WTC11 (cell line): ENCODE data around the gene MAMDC2.

Source experiments
- CBFB ChIP-seq: sonication (generic); formaldehyde crosslinking; IDR thresholded peaks from 2 replicates; pipeline ENCODE4 v1.8.1; 2022; ENCODE audit warnings: mild to moderate bottlenecking, low read depth, missing genetic modification reagents
- MYBL2 ChIP-seq: sonication (generic); formaldehyde crosslinking; IDR thresholded peaks from 2 replicates; pipeline ENCODE4 v1.8.1; 2023; ENCODE audit warnings: mild to moderate bottlenecking, moderate library complexity, missing genetic modification reagents
- NR3C1 ChIP-seq: sonication (generic); formaldehyde crosslinking; conservative IDR thresholded peaks from 2 replicates; pipeline ENCODE4 v1.8.1; 2023; ENCODE audit warnings: low read depth, mild to moderate bottlenecking, missing genetic modification reagents
- TP53 ChIP-seq: sonication (generic); formaldehyde crosslinking; IDR thresholded peaks from 2 replicates; pipeline ENCODE4 v1.8.1; 2023; ENCODE audit warnings: mild to moderate bottlenecking, missing genetic modification reagents
- TF ChIP-seq, protein P1 (sequence below): sonication (generic); formaldehyde crosslinking; IDR thresholded peaks from 2 replicates; pipeline ENCODE4 v1.8.0; 2022; ENCODE audit warnings: mild to moderate bottlenecking, missing genetic modification reagents
- TF ChIP-seq, protein P2 (sequence below): fragments of 200-600 bp; IDR thresholded peaks from 2 replicates; pipeline ENCODE4 v1.8.0; 2022; ENCODE audit warnings: antibody characterized with exemption
- TF ChIP-seq, protein P3 (sequence below): sonication (generic); formaldehyde crosslinking; IDR thresholded peaks from 2 replicates; pipeline ENCODE4 v1.8.1; 2023; ENCODE audit warnings: mild to moderate bottlenecking, moderate library complexity, missing genetic modification reagents
- TF ChIP-seq, protein P4 (sequence below): sonication (generic); formaldehyde crosslinking; IDR thresholded peaks from 2 replicates; pipeline ENCODE4 v1.8.0; 2022; ENCODE audit warnings: missing genetic modification reagents

DNA sequence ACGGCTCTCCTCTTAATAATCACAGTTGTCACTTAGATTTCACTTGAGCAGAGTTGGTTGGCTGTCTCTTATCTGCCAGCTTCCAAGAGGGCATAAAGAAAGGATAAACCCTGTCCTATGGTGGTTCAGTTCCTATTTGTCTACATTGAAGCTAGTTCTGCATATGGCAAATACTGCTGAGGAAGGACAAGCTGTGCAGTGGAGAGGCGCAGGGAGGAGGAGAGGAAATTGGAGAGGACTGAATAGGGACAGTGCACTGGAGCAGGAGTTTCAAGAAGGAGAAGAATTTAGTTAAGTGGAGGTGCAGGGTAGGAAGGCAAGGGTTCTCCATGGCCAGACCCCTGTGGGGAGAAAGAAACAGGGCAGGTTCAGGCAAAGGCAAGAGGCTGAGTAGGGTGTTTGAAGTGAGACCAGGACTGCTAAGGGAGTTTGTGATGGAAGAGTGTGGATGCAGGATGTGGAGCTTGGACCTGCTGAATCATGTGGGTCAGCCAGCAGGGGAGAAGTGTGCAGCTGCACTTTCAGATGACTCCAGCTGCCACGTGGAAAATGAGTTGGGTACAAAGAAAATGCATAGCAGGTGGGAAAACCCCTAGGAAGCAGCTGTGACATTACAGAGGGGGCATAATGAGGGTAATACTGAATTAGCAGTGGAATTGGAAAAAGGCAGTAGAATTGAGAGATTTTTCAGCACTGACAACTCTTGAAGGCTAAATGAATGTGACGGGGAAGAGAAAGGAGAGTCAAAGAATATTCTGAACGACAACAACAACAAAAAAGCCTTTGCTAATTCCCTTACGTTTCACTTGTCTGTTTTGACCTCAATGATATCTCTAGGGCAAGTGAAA lies 66.8 kb downstream of the MAMDC2 start:
- TF ChIP-seq, protein P1, sequence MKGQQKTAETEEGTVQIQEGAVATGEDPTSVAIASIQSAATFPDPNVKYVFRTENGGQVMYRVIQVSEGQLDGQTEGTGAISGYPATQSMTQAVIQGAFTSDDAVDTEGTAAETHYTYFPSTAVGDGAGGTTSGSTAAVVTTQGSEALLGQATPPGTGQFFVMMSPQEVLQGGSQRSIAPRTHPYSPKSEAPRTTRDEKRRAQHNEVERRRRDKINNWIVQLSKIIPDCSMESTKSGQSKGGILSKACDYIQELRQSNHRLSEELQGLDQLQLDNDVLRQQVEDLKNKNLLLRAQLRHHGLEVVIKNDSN (CRISPR knock-in tag): no peak
- TF ChIP-seq, protein P2, sequence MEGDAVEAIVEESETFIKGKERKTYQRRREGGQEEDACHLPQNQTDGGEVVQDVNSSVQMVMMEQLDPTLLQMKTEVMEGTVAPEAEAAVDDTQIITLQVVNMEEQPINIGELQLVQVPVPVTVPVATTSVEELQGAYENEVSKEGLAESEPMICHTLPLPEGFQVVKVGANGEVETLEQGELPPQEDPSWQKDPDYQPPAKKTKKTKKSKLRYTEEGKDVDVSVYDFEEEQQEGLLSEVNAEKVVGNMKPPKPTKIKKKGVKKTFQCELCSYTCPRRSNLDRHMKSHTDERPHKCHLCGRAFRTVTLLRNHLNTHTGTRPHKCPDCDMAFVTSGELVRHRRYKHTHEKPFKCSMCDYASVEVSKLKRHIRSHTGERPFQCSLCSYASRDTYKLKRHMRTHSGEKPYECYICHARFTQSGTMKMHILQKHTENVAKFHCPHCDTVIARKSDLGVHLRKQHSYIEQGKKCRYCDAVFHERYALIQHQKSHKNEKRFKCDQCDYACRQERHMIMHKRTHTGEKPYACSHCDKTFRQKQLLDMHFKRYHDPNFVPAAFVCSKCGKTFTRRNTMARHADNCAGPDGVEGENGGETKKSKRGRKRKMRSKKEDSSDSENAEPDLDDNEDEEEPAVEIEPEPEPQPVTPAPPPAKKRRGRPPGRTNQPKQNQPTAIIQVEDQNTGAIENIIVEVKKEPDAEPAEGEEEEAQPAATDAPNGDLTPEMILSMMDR: no peak
- TF ChIP-seq TP53 (CRISPR knock-in tag) (no peak), CBFB (CRISPR knock-in tag) (no peak), MYBL2 (CRISPR knock-in tag) (no peak), NR3C1 (CRISPR knock-in tag) (no peak)
- TF ChIP-seq, protein P3, sequence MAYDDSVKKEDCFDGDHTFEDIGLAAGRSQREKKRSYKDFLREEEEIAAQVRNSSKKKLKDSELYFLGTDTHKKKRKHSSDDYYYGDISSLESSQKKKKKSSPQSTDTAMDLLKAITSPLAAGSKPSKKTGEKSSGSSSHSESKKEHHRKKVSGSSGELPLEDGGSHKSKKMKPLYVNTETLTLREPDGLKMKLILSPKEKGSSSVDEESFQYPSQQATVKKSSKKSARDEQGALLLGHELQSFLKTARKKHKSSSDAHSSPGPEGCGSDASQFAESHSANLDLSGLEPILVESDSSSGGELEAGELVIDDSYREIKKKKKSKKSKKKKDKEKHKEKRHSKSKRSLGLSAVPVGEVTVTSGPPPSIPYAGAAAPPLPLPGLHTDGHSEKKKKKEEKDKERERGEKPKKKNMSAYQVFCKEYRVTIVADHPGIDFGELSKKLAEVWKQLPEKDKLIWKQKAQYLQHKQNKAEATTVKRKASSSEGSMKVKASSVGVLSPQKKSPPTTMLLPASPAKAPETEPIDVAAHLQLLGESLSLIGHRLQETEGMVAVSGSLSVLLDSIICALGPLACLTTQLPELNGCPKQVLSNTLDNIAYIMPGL (CRISPR knock-in tag): no peak
- TF ChIP-seq, protein P4, sequence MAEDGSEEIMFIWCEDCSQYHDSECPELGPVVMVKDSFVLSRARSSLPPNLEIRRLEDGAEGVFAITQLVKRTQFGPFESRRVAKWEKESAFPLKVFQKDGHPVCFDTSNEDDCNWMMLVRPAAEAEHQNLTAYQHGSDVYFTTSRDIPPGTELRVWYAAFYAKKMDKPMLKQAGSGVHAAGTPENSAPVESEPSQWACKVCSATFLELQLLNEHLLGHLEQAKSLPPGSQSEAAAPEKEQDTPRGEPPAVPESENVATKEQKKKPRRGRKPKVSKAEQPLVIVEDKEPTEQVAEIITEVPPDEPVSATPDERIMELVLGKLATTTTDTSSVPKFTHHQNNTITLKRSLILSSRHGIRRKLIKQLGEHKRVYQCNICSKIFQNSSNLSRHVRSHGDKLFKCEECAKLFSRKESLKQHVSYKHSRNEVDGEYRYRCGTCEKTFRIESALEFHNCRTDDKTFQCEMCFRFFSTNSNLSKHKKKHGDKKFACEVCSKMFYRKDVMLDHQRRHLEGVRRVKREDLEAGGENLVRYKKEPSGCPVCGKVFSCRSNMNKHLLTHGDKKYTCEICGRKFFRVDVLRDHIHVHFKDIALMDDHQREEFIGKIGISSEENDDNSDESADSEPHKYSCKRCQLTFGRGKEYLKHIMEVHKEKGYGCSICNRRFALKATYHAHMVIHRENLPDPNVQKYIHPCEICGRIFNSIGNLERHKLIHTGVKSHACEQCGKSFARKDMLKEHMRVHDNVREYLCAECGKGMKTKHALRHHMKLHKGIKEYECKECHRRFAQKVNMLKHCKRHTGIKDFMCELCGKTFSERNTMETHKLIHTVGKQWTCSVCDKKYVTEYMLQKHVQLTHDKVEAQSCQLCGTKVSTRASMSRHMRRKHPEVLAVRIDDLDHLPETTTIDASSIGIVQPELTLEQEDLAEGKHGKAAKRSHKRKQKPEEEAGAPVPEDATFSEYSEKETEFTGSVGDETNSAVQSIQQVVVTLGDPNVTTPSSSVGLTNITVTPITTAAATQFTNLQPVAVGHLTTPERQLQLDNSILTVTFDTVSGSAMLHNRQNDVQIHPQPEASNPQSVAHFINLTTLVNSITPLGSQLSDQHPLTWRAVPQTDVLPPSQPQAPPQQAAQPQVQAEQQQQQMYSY (CRISPR knock-in tag): no peak
